OCI-LY7 (cell line): ENCODE data around the gene RASA1.

Experiments used
- EZH2phosphoT487 ChIP-seq: fragments of 200-600 bp; sonication (generic); IDR thresholded peaks from 2 replicates; pipeline ENCODE4 v1.6.1; 2018; ENCODE audit warnings: low read depth, borderline replicate concordance, mild to moderate bottlenecking, mixed run types, antibody characterized with exemption, low read length, moderate library complexity, mixed read lengths
- TF ChIP-seq, protein P1 (sequence below): fragments of 200-600 bp; sonication (generic); conservative IDR thresholded peaks from 2 replicates; pipeline ENCODE4 v1.5.1; 2014; ENCODE audit warnings: mild to moderate bottlenecking, antibody characterized with exemption, low read length, moderate library complexity, mixed read lengths

DNA sequence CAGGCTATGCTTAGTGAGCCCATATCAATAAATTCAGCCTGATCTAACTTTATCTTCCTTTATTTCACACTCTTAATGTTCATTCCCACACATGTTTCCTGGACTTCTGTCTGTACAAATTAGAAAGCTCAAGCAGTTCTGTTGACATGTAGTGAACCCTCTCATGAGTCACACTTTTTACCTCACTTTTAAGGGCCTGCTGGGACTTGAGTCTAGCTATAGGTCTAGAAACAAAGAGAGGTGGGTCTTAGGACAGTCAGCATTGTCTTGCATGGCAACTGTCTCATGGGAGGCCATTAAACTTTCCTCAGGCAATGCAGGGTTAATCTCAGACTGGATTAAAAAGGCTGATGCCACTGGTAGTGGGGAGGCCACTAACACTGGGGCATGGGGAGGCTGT lies 153.6 kb downstream of the RASA1 start:
- TF ChIP-seq, protein P1, sequence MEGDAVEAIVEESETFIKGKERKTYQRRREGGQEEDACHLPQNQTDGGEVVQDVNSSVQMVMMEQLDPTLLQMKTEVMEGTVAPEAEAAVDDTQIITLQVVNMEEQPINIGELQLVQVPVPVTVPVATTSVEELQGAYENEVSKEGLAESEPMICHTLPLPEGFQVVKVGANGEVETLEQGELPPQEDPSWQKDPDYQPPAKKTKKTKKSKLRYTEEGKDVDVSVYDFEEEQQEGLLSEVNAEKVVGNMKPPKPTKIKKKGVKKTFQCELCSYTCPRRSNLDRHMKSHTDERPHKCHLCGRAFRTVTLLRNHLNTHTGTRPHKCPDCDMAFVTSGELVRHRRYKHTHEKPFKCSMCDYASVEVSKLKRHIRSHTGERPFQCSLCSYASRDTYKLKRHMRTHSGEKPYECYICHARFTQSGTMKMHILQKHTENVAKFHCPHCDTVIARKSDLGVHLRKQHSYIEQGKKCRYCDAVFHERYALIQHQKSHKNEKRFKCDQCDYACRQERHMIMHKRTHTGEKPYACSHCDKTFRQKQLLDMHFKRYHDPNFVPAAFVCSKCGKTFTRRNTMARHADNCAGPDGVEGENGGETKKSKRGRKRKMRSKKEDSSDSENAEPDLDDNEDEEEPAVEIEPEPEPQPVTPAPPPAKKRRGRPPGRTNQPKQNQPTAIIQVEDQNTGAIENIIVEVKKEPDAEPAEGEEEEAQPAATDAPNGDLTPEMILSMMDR = no peak
- TF ChIP-seq EZH2phosphoT487 = no peak
